Stimulated activated CD8-positive, alpha-beta memory T cell treated with anti-CD3 and anti-CD28 coated beads, Interleukin-4, amount 100 ng/mL, for 48 hours (primary cell): Measurements from ENCODE around the gene DAB1.

ENCODE experiments used
- DNase-seq: peaks from one replicate; pipeline ENCODE4 v3.0.0-alpha.2; 2020

The DAB1 gene

GRCh38 chr1:57311006-57311405, 112.9 kb downstream of the DAB1 start:
- no peak for DNase-seq

DNA sequence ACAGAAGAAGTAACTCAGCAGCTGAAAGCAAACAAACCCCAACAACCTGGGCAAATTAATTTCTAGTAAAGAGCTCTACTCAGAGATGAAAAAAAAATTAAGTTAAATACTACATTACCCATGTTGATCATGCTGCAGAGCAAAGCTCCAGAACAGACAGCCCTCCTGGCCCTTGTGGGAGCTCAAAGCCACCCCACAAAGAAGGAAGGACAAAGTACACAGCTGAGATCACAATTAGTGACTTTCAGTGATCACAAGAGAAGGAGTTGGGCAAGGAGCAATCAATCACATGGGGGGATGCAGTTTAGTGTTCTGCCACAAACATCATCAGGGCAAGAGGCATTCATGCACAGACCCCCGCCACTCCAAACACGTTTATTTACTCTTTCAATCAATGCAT, 114.2 kb downstream of the DAB1 start:
- DNase-seq = no peak

DNA sequence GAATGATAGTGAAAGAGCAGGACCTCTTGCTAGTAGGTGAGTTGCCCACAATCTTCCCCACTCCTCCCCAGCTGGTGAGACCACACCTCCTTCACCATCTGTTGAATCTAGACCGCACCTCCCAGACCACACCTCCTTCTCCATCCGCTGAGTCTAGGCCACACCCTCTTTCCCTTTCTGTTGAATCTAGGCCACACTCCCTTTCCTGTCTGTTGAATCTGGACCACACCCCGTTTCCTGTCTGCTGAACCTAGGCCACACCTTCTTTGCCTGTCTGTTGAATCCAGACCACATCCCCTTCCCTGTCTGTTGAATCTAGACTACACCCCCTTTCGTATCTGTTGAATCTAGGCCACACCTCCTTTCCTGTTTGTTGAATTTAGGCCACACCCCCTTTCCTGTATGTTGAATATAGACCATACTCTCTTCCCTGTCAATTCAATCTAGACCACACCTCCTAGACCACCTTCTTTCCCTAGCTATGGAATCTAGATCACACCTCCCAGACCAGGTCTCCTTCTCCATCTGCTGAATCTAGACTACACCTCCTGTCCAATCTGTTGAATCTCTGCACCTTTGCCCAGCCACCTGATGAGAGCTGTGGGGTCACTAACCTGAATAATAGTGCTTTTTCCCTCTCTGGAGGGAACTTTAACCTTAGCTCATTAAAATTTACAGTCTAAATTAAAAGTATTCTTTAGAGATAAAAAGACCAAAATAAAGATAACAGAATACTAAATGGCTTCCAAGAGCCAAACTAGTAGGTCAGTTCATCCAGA, 116.3 kb downstream of the DAB1 start:
- DNase-seq = peak; percentile 37

GRCh38 chr1:57304591-57304990, 119.3 kb downstream of the DAB1 start:
- no peak for DNase-seq

DNA sequence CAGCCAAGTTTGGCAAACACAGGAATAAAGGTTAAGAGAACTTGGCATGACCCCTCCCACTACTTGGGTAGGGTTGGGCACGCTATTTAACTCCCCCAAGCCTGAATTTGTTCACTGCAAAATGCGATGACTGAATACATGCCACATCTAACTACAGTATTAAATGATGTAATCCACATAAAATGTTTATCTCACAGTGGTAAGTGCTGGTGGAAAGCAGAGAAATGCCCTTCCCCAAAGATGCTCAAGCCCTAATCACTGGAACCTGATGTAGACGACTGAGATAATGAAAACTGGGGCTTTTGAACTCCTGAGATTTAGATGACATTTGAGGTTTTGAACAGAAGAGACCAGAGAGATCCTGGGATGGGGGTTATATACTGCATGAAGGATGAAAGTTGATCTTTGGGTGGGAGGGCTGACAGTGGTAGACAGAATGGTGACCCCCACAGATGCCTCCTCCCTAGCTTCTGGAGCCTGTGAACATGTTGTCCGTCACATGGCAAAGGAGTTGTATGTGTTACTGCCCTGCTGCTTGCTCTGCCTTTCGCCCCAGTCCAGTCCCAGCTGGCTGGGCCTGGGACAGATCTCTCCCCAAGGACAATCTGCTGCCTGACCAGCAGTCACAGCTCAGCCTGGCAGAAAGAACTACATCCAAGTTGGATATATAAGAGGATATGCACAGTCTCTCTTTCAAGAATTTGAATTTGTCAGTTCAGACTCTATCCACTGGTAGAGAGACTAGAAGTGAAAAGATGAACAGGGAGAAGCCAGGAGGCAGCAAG, 120.9 kb downstream of the DAB1 start:
- DNase-seq = no peak

DNA sequence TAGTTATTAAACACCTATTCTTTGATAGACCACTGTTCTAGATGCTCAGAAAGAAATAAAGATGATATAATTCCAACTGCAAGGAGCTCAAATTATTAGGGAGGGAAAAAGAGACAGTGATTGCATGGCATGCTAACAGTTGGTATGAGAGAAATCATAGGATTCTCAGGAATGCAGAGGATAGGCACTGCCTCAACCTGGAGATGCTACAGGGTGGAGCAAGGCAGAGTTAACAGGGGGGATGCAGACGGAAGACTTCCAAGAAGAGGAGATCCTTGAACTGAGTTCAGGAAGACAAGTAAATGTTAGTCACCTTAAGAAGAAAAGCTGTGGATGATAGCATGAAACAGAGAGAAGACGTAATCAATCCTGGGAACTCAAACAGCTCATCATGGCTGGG, 123.7 kb downstream of the DAB1 start:
- no peak for DNase-seq

DNA sequence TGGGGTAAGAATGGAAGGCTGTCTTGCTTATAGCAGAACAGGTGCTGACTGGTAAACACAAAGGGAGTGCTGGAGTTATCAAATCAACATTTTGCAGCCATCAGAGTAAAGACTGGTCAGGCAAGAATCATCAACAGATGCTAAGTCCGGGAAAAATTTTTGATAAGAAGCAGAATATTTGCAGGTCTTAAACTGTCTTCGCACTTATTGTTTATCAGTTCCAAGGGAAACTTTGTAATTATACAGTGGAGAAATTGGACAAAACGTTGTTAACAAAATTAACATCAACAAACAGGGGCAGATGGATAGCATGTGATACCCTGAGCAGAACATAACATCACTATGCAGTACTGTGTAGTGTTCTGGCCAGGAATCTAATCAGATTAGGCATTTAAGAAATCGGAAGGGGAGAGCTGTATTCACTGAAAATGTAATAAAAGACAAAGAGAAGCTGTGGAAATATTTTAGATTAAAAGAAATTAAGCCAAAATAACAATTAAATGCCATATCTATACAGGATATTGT, 127.1 kb downstream of the DAB1 start:
- DNase-seq = no peak

DNA sequence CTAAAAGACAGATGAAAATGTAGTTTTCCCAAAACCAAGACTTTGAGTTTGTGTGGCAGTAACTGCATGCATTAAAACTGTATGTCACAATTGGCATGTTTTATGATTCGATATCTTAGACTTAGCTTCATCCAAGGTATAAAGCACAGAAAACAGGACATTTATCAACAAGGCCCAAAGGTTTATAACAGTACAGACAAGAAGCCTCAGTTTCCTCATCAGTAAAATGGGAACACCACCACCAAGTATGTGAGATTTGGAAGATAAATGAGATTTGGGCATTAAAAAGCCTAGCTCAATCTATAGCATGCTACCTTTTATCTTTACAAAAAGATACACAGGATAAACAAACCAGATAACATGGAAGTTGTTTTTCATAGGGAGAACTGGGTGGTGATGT, 128.5 kb downstream of the DAB1 start:
- no peak for DNase-seq

DNA sequence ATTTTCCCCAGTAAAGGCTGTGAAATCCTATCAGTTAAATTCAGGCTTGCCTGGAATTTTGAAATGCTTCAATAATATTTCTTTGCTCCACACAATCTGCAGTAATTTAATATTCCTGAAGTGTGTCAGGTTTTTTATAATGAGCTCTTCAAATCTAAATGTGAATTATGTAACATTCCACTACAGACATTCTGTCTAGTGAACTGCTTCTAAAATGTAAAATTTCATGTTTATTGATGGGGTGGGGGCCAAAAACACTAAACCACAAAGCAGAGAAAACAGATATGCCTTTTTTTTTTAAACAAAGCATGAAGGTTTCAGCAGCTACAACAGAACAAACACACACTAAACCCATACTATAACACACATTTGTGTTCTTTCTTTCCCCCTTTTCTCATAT, 129.7 kb downstream of the DAB1 start:
- DNase-seq = no peak

DNA sequence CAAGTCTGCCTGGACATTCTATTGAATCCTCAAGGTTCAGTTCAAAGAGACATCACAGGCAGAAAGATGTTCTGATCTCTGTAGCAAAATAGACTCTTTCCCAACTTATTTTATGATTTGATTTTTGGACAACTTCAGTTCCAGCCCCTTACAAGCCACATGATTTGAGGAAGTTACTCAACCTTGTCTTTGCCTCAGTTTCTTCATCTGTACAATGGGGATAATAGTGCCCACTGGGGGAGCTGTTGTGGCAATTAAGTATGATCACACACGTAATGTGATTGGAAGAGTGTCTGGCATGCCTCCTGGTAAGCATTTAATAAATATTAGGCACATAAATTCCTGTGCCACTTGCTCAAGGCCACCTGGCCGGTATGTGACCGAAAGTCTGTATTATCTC, 130.6 kb downstream of the DAB1 start:
- DNase-seq = no peak

GRCh38 chr1:57289781-57290180, 134.1 kb downstream of the DAB1 start:
- no peak for DNase-seq

DNA sequence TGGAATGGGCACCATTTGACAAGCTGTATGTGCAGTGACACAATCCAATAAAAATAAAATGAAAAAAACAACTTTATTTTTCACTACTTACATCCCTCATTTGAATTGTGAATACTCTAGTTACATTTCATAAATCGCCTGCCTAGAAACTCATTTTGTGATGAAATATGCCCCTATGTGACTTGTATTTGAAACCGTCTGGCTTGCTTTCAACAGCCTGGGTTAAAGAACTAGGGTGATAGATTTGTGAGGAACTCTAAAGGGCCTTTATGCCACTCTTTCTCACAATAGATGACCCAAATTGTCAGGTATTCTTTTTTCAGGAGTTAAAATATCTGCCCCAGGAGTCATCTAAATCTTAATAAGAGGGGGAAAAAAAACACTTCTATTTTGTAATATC, 137.9 kb downstream of the DAB1 start:
- no peak for DNase-seq

DNA sequence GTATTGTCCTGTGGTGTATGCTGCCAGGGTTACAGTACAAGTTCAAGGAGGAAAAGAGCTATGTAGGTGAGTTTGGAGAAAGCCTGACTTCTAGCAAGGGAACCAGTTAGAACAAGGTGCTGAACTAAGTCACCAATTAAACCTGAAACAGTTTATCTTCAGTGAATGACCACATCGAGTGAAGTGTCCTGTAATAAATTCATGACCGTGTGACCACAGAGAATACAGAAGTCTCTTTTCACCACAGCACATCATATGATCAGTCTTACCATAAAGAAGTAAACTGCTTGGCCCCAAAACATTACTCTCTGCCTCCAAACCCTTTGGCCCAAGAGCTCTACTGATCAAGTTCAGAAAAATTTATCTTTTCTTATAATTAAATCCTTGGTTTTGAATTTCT, 141.4 kb downstream of the DAB1 start:
- DNase-seq = no peak

DNA sequence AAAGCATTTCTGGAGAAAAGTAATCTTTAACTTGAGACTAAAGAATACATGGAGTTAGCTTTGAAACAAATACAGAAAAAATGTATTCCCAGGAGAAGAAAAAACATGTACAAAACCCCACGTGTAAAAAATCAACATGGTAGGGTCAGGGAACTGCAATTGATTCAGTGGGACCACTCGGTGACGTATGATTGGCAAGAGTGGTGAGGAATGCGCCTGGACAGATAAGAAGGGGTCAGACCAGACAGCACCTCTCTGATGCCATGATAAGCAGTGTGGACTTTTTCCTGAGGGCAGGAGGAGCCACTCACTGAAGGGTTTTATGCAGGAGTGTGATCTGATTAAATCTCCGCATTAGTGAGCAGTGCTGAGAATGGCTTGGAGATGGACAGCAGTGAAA, 142.5 kb downstream of the DAB1 start:
- no peak for DNase-seq

DNA sequence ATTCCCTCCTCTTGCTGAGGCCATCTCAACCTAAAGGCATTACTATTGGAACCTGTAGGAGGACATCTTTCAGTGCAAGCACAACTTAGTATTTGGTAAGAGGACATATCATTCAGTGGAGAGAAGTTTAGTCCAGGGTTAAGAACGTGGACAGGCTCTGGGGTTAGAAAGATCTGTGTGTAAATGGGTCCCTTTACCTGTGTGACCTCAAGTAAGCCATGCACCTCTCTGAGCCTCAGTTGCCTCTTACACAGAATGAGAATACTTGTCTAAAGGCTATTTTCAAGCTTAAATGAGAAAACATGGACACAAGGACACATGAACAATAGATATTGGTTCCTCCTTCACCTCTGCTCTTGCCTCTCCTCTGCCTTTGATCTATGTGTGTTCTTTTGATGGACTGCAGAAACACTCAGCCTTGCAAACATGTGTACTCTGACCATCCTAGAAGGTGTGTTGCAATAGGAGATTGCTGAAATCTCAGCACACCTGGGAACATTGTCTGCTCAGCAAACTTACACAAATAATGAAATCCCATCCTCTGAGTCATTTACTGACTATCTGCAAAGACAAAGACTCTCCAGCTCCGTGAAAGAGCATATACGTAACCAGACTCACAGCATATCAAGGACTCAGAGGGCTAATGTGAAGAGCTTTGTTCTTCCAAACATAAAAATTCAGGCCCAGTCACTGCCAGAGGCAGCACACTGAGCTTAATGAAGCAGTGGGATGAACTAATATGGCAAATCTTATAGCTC, 143.8 kb downstream of the DAB1 start:
- DNase-seq = no peak

DNA sequence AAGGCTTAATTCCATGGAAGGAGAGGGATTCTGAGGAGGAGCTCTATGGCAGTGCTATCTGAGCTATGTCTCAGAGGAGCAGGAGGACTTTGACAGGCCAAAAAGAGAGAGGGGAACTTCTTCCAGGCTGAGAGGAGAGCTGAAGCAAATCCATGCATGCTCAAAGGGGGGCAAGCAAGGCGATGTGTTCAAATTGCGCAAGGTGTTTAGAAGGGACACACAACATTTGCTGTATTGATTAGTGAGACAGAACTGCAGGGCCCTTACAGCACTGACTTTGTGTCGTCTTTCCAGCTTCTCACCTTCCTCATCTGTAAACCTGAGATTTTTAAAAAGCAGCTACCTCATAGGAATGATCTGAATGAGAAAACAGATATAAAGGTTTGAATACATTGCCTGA, 145.3 kb downstream of the DAB1 start:
- DNase-seq = no peak

GRCh38 chr1:57277681-57278080, 146.2 kb downstream of the DAB1 start:
- DNase-seq = no peak

- DNase-seq = no peak
These were observed 146.9 kb downstream of the DAB1 start for GRCh38 chr1:57276918-57277317.

DNA sequence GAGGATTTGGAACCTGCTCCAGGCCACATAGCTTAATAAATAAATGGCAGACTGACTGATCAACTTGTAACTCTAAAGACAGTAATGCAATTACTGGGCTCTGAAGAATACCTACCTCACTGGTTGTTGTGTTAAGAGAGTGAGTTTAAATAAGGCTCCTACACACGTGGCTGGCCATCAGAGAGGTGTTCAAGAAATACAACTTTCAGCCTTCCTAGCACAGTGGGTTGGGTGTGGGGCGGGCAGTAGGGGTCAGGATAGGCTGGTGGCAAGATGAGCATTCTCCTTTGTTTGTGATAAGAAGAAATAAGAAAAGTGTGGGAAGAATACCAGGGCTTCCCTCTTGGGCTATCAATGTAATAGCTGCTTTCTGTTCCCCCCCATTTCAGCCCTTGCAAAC, 151.3 kb downstream of the DAB1 start:
- no peak for DNase-seq

DNA sequence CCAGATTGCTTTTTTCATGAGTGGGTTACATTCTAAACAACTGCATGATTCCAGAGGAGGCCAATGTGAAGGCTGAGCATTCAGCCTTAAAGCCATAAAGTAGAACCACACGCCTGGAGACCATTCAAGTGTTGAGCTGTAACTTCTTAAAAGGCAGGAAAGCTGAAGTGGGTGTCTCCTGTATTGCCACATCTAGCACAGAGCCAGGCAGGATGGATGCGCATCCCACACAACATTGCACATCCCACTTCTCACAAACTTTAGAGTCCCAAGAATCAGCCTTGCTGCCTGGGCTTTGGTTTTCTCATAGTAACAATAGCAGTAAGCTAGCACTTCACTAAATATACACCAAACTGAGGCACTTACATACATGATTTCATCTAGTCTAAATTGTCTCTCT, 151.7 kb downstream of the DAB1 start:
- DNase-seq = no peak

DNA sequence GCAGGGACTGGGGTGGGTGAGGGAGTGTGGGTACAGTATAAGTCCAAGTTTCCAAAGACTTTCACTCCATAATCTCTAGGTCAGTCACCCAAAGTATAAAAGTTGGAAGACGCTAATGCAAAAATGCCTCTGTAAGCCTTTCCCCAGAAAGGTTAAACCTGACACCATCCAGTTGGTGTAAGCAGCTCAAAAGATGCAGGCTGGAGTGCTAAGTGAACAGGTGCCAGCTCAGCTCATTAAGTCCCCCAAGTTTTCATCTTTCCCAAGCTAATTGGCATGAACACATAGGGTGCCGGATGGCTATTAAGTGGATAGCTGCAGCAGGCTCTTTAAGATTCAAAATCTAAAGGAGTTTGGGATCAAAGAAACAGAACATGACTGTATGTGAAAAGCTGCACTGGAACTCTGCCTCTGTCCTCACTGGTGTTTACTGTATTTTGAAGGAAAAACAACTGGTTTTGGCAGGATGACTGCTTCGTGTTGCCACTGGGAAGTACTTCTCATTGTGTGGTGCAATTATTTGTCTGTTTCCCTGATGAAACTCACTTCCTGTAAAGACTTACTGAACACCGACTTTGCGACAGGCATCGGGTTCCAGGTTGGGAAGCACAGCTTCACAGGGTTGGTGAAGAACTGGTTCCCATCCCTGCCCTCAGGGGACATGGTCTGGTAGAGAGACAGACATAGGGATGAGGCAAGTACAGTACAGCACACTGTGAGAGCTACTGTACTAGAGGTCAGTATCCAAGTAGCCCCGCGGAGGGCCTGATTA, 152.7 kb downstream of the DAB1 start:
- DNase-seq = no peak

GRCh38 chr1:57269630-57270225, 154.1 kb downstream of the DAB1 start:
- DNase-seq = no peak
